K562 (cell line): ENCODE results near the gene SLC1A3.

Experiments
- CBFB ChIP-seq: sonication (generic); formaldehyde crosslinking; IDR thresholded peaks from 2 replicates; pipeline ENCODE4 v1.4.0; 2020; ENCODE audit warnings: mild to moderate bottlenecking, missing genetic modification reagents
- CHD1 ChIP-seq: fragments of 200-600 bp; sonication (generic); IDR thresholded peaks from one replicate; pipeline ENCODE4 v1.6.1; 2012; ENCODE audit warnings: mild to moderate bottlenecking, moderate library complexity, low read length, inconsistent platforms
- EP300 ChIP-seq: IDR thresholded peaks from 2 replicates; pipeline ENCODE4 v1.6.1; 2012; ENCODE audit warnings: low read length, improper control_type of control experiment
- FUS ChIP-seq: fragments of 200-400 bp; formaldehyde crosslinking; optimal IDR thresholded peaks from 2 replicates; pipeline ENCODE3; 2017; ENCODE audit warnings: low read depth, low read length
- IRF9 ChIP-seq: fragments of 450-650 bp; IDR thresholded peaks from 2 replicates; pipeline ENCODE4 v1.6.1; 2016; ENCODE audit warnings: missing biosample characterization, missing genetic modification characterization
- KLF6 ChIP-seq: fragments of 250-450 bp; sonication (Bioruptor Pico); IDR thresholded peaks from 2 replicates; pipeline ENCODE4 v1.4.0; 2020; ENCODE audit warnings: mild to moderate bottlenecking, moderate library complexity, borderline replicate concordance
- MECOM ChIP-seq: fragments of 250-450 bp; sonication (Bioruptor Pico); IDR thresholded peaks from 2 replicates; pipeline ENCODE4 v1.8.0; 2022; ENCODE audit warnings: inconsistent platforms
- RAD51 ChIP-seq: fragments of 450-650 bp; IDR thresholded peaks from 2 replicates; pipeline ENCODE4 v1.7.1; 2016; ENCODE audit warnings: low read depth, mild to moderate bottlenecking, borderline replicate concordance
- ZFP36 ChIP-seq: fragments of 150-350 bp; IDR thresholded peaks from 2 replicates; pipeline ENCODE4 v1.6.1; 2018; ENCODE audit warnings: low read length, low read depth; ENCODE audit not compliant: partially characterized antibody
- ZNF274 ChIP-seq: IDR thresholded peaks from 2 replicates; pipeline ENCODE4 v1.6.1; 2011; ENCODE audit warnings: low read depth, mild to moderate bottlenecking, low read length, moderate library complexity, borderline replicate concordance
- ZNF766 ChIP-seq: fragments of 200-800 bp; sonication (Bioruptor generic); conservative IDR thresholded peaks from 2 replicates; pipeline ENCODE4 v1.6.1; 2016; ENCODE audit warnings: missing genetic modification characterization, missing compliant biosample characterization
- TF ChIP-seq, protein P1 (sequence below), 2 experiments: fragments of 450-650 bp; formaldehyde crosslinking in 1 of 2; IDR thresholded peaks; 2 replicates each; pipeline versions ENCODE4 v1.4.0 to v1.6.1; 2014 to 2020; ENCODE audit warnings: mild to moderate bottlenecking in 2 of 2, borderline replicate concordance in 1 of 2, low read depth in 1 of 2
- TF ChIP-seq, protein P2 (sequence below), 3 experiments: IDR thresholded peaks in 2 of 3; conservative IDR thresholded peaks in 1 of 3; 2 replicates each; pipeline ENCODE4 v1.5.1; 2011 to 2012; ENCODE audit warnings: low read length in 3 of 3, mild to moderate bottlenecking in 3 of 3, control low read depth in 2 of 3, improper control_type of control experiment in 1 of 3, inconsistent platforms in 1 of 3, low read depth in 1 of 3, mixed read lengths in 1 of 3, moderate library complexity in 1 of 3; ENCODE audit not compliant: insufficient read depth in 2 of 3
- TF ChIP-seq, protein P3 (sequence below): fragments of 150-350 bp; conservative IDR thresholded peaks from 2 replicates; pipeline ENCODE4 v1.6.1; 2014; ENCODE audit warnings: low read length

- TF ChIP-seq ZNF766 (CRISPR knock-in tag) (no peak), KLF6 (no peak), CHD1 (no peak), ZNF274 (no peak), ZFP36 (no peak), IRF9 (no peak), FUS (no peak), CBFB (CRISPR knock-in tag) (no peak), MECOM (no peak), EP300 (no peak), RAD51 (no peak)
- TF ChIP-seq, protein P1, sequence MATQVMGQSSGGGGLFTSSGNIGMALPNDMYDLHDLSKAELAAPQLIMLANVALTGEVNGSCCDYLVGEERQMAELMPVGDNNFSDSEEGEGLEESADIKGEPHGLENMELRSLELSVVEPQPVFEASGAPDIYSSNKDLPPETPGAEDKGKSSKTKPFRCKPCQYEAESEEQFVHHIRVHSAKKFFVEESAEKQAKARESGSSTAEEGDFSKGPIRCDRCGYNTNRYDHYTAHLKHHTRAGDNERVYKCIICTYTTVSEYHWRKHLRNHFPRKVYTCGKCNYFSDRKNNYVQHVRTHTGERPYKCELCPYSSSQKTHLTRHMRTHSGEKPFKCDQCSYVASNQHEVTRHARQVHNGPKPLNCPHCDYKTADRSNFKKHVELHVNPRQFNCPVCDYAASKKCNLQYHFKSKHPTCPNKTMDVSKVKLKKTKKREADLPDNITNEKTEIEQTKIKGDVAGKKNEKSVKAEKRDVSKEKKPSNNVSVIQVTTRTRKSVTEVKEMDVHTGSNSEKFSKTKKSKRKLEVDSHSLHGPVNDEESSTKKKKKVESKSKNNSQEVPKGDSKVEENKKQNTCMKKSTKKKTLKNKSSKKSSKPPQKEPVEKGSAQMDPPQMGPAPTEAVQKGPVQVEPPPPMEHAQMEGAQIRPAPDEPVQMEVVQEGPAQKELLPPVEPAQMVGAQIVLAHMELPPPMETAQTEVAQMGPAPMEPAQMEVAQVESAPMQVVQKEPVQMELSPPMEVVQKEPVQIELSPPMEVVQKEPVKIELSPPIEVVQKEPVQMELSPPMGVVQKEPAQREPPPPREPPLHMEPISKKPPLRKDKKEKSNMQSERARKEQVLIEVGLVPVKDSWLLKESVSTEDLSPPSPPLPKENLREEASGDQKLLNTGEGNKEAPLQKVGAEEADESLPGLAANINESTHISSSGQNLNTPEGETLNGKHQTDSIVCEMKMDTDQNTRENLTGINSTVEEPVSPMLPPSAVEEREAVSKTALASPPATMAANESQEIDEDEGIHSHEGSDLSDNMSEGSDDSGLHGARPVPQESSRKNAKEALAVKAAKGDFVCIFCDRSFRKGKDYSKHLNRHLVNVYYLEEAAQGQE (IDR thresholded peaks at IDR 0.05; ENCODE audit: borderline replicate concordance) = no peak
- TF ChIP-seq, protein P1 (CRISPR knock-in tag; IDR thresholded peaks at IDR 0.05; ENCODE audit: low read depth) = no peak
- TF ChIP-seq, protein P2, sequence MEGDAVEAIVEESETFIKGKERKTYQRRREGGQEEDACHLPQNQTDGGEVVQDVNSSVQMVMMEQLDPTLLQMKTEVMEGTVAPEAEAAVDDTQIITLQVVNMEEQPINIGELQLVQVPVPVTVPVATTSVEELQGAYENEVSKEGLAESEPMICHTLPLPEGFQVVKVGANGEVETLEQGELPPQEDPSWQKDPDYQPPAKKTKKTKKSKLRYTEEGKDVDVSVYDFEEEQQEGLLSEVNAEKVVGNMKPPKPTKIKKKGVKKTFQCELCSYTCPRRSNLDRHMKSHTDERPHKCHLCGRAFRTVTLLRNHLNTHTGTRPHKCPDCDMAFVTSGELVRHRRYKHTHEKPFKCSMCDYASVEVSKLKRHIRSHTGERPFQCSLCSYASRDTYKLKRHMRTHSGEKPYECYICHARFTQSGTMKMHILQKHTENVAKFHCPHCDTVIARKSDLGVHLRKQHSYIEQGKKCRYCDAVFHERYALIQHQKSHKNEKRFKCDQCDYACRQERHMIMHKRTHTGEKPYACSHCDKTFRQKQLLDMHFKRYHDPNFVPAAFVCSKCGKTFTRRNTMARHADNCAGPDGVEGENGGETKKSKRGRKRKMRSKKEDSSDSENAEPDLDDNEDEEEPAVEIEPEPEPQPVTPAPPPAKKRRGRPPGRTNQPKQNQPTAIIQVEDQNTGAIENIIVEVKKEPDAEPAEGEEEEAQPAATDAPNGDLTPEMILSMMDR (IDR thresholded peaks at IDR 0.05 in 2 of 3, conservative IDR thresholded peaks at IDR 0.05 in 1 of 3; ENCODE audit: insufficient read depth in 2 of 3, low read depth in 1 of 3, low read length in 3 of 3) = no peak
- TF ChIP-seq, protein P3, sequence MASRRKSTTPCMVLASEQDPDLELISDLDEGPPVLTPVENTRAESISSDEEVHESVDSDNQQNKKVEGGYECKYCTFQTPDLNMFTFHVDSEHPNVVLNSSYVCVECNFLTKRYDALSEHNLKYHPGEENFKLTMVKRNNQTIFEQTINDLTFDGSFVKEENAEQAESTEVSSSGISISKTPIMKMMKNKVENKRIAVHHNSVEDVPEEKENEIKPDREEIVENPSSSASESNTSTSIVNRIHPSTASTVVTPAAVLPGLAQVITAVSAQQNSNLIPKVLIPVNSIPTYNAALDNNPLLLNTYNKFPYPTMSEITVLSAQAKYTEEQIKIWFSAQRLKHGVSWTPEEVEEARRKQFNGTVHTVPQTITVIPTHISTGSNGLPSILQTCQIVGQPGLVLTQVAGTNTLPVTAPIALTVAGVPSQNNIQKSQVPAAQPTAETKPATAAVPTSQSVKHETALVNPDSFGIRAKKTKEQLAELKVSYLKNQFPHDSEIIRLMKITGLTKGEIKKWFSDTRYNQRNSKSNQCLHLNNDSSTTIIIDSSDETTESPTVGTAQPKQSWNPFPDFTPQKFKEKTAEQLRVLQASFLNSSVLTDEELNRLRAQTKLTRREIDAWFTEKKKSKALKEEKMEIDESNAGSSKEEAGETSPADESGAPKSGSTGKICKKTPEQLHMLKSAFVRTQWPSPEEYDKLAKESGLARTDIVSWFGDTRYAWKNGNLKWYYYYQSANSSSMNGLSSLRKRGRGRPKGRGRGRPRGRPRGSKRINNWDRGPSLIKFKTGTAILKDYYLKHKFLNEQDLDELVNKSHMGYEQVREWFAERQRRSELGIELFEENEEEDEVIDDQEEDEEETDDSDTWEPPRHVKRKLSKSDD = no peak
Observed at GRCh38 chr5:36735891-36736290, 129.5 kb downstream of the SLC1A3 start.
